CD4-positive, alpha-beta memory T cell (primary cell): ENCODE data around the gene THBS3. TPM values are rescaled to one million over a fixed set of nuclear protein-coding genes. Genes with fewer than 3 reads are reported as not detected.

Source experiments
- CTCF ChIA-PET: fragments of 350-600 bp; sonication (Branson Sonifier 250); formaldehyde crosslinking; loops from one replicate; lab custom pipeline; 2021; ENCODE audit warnings: inconsistent platforms; ENCODE audit not compliant: partially characterized antibody; lab: Charles Lee
- POLR2A ChIA-PET: fragments of 350-600 bp; sonication (Branson Sonifier 250); formaldehyde crosslinking; loops from one replicate; lab custom pipeline; 2021; ENCODE audit not compliant: partially characterized antibody; lab: Charles Lee
- DNase-seq, 5 donors: peaks; one replicate each; pipeline versions ENCODE4 v3.0.0 to v3.0.0-alpha.2; 2020 to 2022; ENCODE audit warnings: mixed read lengths in 1 of 5
- H3K27ac ChIP-seq: one replicate; pipeline ENCODE4 v1.7.0; 2013; ENCODE audit warnings: low read depth, low read length
- H3K27me3 ChIP-seq: 2 replicates; pipeline ENCODE4 v1.7.0; 2013; ENCODE audit warnings: mild to moderate bottlenecking, low read length, moderate library complexity; ENCODE audit not compliant: insufficient read depth
- H3K36me3 ChIP-seq: 2 replicates; pipeline ENCODE4 v1.7.0; 2013; ENCODE audit warnings: mild to moderate bottlenecking, low read length, moderate library complexity; ENCODE audit not compliant: insufficient read depth
- H3K4me1 ChIP-seq: 2 replicates; pipeline ENCODE4 v1.7.0; 2013; ENCODE audit warnings: mild to moderate bottlenecking, low read length, moderate library complexity; ENCODE audit not compliant: insufficient read depth
- H3K4me3 ChIP-seq, 2 donors: one replicate each; pipeline ENCODE4 v1.7.0; 2013; ENCODE audit warnings: low read length in 2 of 2, mild to moderate bottlenecking in 1 of 2
- H3K9me3 ChIP-seq, 2 donors: one replicate each; pipeline ENCODE4 v1.7.0; 2013; ENCODE audit warnings: low read length in 2 of 2, control low read depth in 1 of 2; ENCODE audit not compliant: control insufficient read depth in 1 of 2
- H3K27ac Mint-ChIP-seq, 7 donors: one replicate each; pipeline ENCODE4 v1.8.0; 2020 to 2021; ENCODE audit warnings: mixed read lengths in 7 of 7, mild to moderate bottlenecking in 6 of 7, inconsistent platforms in 3 of 7, moderate library complexity in 3 of 7
- H3K27me3 Mint-ChIP-seq, 2 donors: one replicate each; pipeline ENCODE4 v1.8.0; 2020 to 2021; ENCODE audit warnings: mixed read lengths in 2 of 2
- H3K36me3 Mint-ChIP-seq, 2 donors: one replicate each; pipeline ENCODE4 v1.8.0; 2020 to 2021; ENCODE audit warnings: mixed read lengths in 2 of 2, inconsistent platforms in 1 of 2, mild to moderate bottlenecking in 1 of 2
- H3K4me1 Mint-ChIP-seq, 4 donors: one replicate each; pipeline ENCODE4 v1.8.0; 2020 to 2021; ENCODE audit warnings: mixed read lengths in 4 of 4, mild to moderate bottlenecking in 1 of 4
- H3K4me3 Mint-ChIP-seq, 8 donors: one replicate each; pipeline ENCODE4 v1.8.0; 2020 to 2021; ENCODE audit warnings: mixed read lengths in 8 of 8, mild to moderate bottlenecking in 7 of 8, moderate library complexity in 6 of 8, inconsistent platforms in 3 of 8
- H3K9me3 Mint-ChIP-seq, 8 donors: one replicate each; pipeline ENCODE4 v1.8.0; 2020 to 2021; ENCODE audit warnings: mixed read lengths in 8 of 8, mild to moderate bottlenecking in 5 of 8, inconsistent platforms in 3 of 8, moderate library complexity in 1 of 8
- intact Hi-C: fragments of 100-400 bp; cut with micrococcal nuclease; formaldehyde crosslinking; loops from one replicate; pipeline ENCODE4 v1.15.1; 2023
- polyA plus RNA-seq, 2 donors: library from polyadenylated mRNA; unstranded; fragments of 300-500 nt; fragmentation: Illumina TruSeq; gene quantifications; one replicate each; pipeline ENCODE4 v1.2.3, GENCODE V29; 2021
- total RNA-seq, 2 experiments: library from RNA; stranded (reverse); gene quantifications; one replicate each; pipeline ENCODE4 v1.2.3, GENCODE V29; 2021

THBS3 gene
- total and polyA plus RNA-seq, 4 experiments from 2014 or later, result 6.1 to 33.5 (median 18.8) TPM

DNA sequence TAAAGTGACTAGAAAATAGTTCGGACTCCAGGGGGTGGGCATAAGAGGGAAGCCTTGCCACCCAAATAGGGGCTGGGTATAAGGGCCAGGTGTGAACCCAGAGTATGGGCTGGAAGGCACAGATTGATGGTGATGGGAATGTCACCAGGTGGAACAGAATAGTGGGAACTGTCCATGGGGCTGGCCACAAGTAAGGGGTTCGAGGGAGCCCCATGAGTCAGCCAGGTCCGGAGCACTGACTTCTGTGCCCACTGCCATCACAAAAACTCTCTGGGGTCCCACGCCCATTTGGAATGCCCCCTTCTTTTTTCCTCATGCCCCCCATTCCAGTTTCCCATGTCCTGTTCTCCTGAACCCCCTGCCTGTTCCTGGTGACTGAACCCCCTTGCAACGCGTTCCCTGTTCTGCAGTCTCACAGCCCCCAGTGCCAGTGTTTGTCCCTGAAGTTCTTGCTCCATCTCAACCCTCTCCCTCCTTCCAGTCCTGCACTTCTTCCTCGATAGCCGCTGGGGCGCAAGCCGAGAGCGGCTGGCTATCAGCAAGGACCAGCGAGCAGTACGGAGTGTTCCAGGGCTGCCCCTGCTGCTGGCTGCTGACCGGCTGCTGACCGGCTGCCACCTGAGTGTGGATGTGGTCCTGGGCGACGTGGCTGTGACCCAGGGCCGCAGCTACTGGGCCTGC is 26.2 kb downstream of the THBS3 start:
- H3K4me3 ChIP-seq, result no peak overlapping the region
- ChIA-PET CTCF (interaction anchor here (1.6 to 1.8 kb wide), 2 partner anchors 12 to 20 kb away, joined by 4 to 7 read pairs; no protein-coding TSS in a partner anchor), POLR2A (interaction anchor here (1.4 kb wide), 1 partner anchor 11 kb away, joined by 3 read pairs; no protein-coding TSS in a partner anchor)
- H3K27ac ChIP-seq, result no peak overlapping the region
- H3K36me3 ChIP-seq, result peaks cover 23% of the 10 kb centered on the region
- H3K4me1 ChIP-seq, result peaks cover 8% of the 10 kb centered on the region
- DNase-seq, result no peak
- Mint-ChIP-seq H3K4me1 (peaks cover 3 to 9% (median 7%) of the 10 kb centered on the region in 4 donors), H3K4me3 (no peak overlapping the region), H3K9me3 (no peaks in the 10 kb centered on the region), H3K36me3 (peaks cover 17 to 41% of the 10 kb centered on the region in 2 donors), H3K27me3 (no peaks in the 10 kb centered on the region), H3K27ac (no peak overlapping the region)
- H3K9me3 ChIP-seq, result no peaks in the 10 kb centered on the region
- intact Hi-C loops, result no loop called here
- no peaks in the 10 kb centered on the region for H3K27me3 ChIP-seq

DNA sequence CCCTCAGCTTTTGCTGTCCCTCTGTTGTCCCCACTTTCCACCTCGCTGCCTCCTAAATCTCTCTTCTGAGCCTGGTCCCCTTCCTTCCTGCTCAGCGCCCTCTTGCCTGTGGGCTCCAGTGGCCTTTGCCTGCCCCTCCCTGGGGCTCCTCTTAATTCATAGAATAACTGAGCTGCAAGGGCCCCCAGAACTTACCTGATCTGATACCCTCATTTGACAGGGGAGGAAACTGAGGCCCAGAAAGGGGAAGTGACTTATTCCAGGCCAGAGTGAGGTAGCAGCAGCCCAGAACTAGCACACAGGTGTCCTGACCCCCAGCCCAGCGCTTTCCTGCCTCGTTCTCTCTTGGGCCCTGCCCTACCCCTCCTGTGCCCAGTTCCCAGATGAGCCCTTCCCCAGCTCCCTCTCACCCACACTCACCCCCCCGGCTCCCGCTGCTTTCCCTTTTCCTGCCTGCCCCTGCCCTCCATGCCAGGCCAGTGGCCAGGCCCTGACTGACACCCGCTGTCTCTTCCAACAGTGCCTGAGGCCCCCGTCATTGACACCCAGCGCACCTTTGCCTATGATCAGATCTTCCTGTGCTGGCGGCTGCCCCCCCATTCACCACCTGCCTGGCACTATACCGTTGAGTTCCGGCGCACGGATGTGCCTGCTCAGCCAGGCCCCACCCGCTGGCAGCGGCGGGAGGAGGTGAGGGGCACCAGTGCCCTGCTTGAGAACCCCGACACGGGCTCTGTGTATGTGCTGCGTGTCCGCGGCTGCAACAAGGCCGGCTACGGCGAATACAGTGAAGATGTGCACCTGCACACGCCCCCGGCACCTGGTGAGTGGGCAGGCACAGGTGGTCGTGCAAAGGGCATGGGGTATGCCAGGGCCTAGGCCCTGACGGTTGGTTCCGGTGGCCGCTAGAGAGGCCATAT is 28.3 kb downstream of the THBS3 start:
- POLR2A ChIA-PET, result interaction anchor here (2.8 kb wide), 1 partner anchor 14 kb away, joined by 25 read pairs; no protein-coding TSS in a partner anchor
- H3K4me3 Mint-ChIP-seq, result no peak overlapping the region
- peaks cover 12 to 29% (median 18%) of the 10 kb centered on the region in 4 donors for H3K4me1 Mint-ChIP-seq
- peaks cover 17 to 42% of the 10 kb centered on the region in 2 donors for H3K36me3 Mint-ChIP-seq
- H3K27ac Mint-ChIP-seq, result peak overlapping the region in 2 of 7 donors; percentile 12 to 64
- Histone ChIP-seq H3K4me1 (peaks cover 29% of the 10 kb centered on the region), H3K36me3 (peaks cover 23% of the 10 kb centered on the region), H3K9me3 (no peaks in the 10 kb centered on the region), H3K27me3 (no peaks in the 10 kb centered on the region), H3K27ac (no peak overlapping the region), H3K4me3 (no peak overlapping the region)
- no peaks in the 10 kb centered on the region for H3K9me3 Mint-ChIP-seq
- DNase-seq, result no peak
- intact Hi-C loops, result loop anchor here (10.0 kb wide), 1 partner anchor 145 kb away; the partner anchor contains the start of gene RUSC1
- H3K27me3 Mint-ChIP-seq, result no peaks in the 10 kb centered on the region
- CTCF ChIA-PET, result interaction anchor here (1.3 to 9.9 kb wide), 3 partner anchors 14 to 23 kb away, joined by 3 to 145 read pairs (median 4); no protein-coding TSS in a partner anchor

DNA sequence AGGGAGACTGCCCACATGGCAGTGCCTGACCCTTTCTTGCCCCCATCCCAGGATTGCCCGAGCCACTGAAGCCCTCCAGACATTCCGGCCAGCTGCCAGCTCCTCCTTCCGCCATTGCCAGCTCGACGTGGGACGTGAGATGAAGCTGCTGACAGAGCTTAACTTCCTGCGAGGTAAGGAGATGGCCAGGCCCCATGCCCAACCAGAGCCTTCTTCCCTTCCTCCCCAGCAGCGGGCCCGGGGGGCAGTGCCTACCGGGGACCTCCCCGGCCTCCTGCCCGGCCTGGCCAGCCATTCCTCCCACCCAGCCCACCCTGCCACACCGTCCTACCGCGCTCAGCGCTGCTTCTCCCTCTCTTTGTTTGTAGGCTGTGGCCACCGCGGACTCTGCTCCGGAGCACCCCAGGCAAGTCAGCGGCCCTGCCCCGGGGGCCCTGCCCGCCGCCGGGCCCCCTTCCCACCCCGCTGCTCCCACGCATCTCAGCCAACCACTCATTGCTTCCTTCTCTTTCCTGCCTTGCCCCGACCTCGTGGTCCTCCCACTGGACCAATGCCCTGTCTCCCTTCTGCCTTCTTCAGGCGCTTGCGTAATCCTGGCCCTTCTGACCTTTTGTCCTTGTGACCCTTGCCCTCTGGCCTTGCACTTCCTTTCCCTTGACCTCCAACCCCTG is 29.1 kb downstream of the THBS3 start:
- ChIA-PET CTCF (interaction anchor here (0.7 to 9.9 kb wide), 7 partner anchors 10 to 87 kb away, joined by 3 to 145 read pairs (median 8); partner anchors contain the start of gene THBS3), POLR2A (interaction anchor here (1.8 to 2.8 kb wide), 2 partner anchors 15 to 31 kb away, joined by 7 to 25 read pairs; no protein-coding TSS in a partner anchor)
- Mint-ChIP-seq H3K4me1 (peaks cover 18 to 37% (median 24%) of the 10 kb centered on the region in 4 donors), H3K4me3 (no peak overlapping the region), H3K36me3 (peaks cover 17 to 43% of the 10 kb centered on the region in 2 donors), H3K27me3 (no peaks in the 10 kb centered on the region), H3K27ac (peak overlapping the region in 1 of 7 donors; percentile 12), H3K9me3 (no peaks in the 10 kb centered on the region)
- Histone ChIP-seq H3K9me3 (no peaks in the 10 kb centered on the region), H3K36me3 (peaks cover 23% of the 10 kb centered on the region), H3K4me1 (peaks cover 32% of the 10 kb centered on the region), H3K27ac (no peak overlapping the region), H3K27me3 (no peaks in the 10 kb centered on the region), H3K4me3 (no peak overlapping the region)
- no peak for DNase-seq
- intact Hi-C loops, result loop anchor here (10.0 kb wide), 1 partner anchor 146 kb away; the partner anchor contains the start of gene RUSC1

DNA sequence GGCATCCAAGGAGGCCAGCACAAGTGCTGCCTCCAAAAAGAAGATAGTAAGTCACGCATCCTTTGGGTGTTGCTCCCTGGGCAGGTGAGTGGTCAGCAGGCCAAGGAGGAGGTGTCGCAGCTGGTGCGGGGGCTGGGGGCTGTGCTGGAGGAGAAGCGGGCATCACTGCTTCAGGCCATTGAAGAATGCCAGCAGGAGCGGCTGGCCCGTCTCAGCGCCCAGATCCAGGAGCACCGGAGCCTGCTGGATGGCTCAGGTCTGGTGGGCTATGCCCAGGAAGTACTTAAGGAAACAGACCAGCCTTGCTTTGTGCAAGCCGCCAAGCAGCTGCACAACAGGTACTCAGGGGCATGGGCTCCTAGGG is 29.8 kb downstream of the THBS3 start:
- Histone ChIP-seq H3K9me3 (no peaks in the 10 kb centered on the region), H3K27me3 (no peaks in the 10 kb centered on the region), H3K36me3 (peaks cover 23% of the 10 kb centered on the region), H3K27ac (no peak overlapping the region), H3K4me1 (peaks cover 36% of the 10 kb centered on the region), H3K4me3 (no peak overlapping the region)
- no peaks in the 10 kb centered on the region for H3K27me3 Mint-ChIP-seq
- ChIA-PET CTCF (interaction anchor here (0.5 to 9.9 kb wide), 10 partner anchors 10 to 412 kb away, joined by 3 to 145 read pairs (median 4); no protein-coding TSS in a partner anchor), POLR2A (interaction anchor here (0.7 to 2.8 kb wide), 7 partner anchors 8 to 145 kb away, joined by 3 to 25 read pairs (median 4); no protein-coding TSS in a partner anchor)
- no peak overlapping the region for H3K4me3 Mint-ChIP-seq
- peaks cover 22 to 43% (median 30%) of the 10 kb centered on the region in 4 donors for H3K4me1 Mint-ChIP-seq
- H3K27ac Mint-ChIP-seq, result peak overlapping the region in 1 of 7 donors; percentile 8
- intact Hi-C loops, result loop anchor here (10.0 kb wide), 1 partner anchor 147 kb away; the partner anchor contains the start of gene RUSC1
- no peaks in the 10 kb centered on the region for H3K9me3 Mint-ChIP-seq
- no peak for DNase-seq
- H3K36me3 Mint-ChIP-seq, result peaks cover 13 to 43% of the 10 kb centered on the region in 2 donors

DNA sequence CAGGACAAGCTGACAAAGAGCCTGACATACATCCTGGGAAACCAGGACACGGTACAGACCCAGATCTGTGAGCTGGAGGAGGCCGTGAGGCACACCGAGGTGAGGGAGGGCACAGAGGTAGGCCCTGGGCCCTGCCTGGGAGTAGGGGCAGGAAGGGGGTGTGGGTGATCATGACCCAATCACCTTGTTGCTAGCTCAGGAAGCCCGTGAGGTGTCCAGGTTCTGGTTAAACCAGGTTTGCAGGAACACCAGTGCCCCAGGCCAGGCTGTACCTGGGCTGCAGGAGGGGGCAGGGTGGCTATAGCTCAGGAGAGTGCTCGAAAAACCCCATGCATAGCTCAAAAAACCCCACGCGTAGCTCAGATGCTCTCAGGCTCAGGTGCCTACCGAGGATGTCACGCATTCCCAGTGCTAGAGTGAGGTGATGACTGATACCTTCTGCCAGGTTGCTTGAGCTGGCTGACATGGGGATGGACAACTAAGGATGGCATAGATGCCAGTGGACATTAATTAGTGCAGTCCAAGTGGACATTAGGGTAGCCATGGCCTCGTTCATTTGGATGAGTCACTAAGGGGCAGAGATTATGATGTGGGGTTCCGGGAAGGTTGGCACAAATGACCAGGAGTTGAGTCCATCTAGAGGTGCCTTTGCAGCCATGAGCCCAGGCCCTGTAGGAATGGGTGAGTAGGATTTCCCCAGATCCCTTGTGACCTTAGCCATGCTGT is 30.3 kb downstream of the THBS3 start:
- no peak overlapping the region for H3K4me3 Mint-ChIP-seq
- intact Hi-C loops, result loop anchor here (10.0 kb wide), 1 partner anchor 147 kb away; the partner anchor contains the start of gene RUSC1

More for the DNA sequence above, 30.3 kb downstream of the THBS3 start:
- Mint-ChIP-seq H3K27me3 (no peaks in the 10 kb centered on the region), H3K36me3 (peaks cover 13 to 46% of the 10 kb centered on the region in 2 donors), H3K4me1 (peaks cover 24 to 47% (median 32%) of the 10 kb centered on the region in 4 donors), H3K27ac (peak overlapping the region in 3 of 7 donors; percentile 8 to 79 (median 36)), H3K9me3 (no peaks in the 10 kb centered on the region)
- Histone ChIP-seq H3K36me3 (peaks cover 23% of the 10 kb centered on the region), H3K4me1 (peaks cover 39% of the 10 kb centered on the region), H3K27ac (no peak overlapping the region), H3K27me3 (no peaks in the 10 kb centered on the region), H3K9me3 (no peaks in the 10 kb centered on the region), H3K4me3 (no peak overlapping the region)
- ChIA-PET POLR2A (interaction anchor here (0.7 to 2.8 kb wide), 9 partner anchors 9 to 145 kb away, joined by 3 to 25 read pairs (median 4); no protein-coding TSS in a partner anchor), CTCF (interaction anchor here (0.5 to 9.9 kb wide), 13 partner anchors 9 to 412 kb away, joined by 3 to 145 read pairs (median 4); no protein-coding TSS in a partner anchor)
- DNase-seq, result no peak
